RKO (cell line): ENCODE measurements around the gene LRIG2.
A peak's percentile ranks its signal among the peaks of the same experiment; 100 is the strongest.
"Not testable (repeated sequence)": the region's sequence is repeated elsewhere in the genome, so short reads cannot be mapped to it uniquely, and the experiment has no call there.

Experiments used
- DNase-seq: peaks from one replicate; pipeline ENCODE4 v3.0.0-alpha.2; 2016; ENCODE audit warnings: low spot score

LRIG2 gene

DNA sequence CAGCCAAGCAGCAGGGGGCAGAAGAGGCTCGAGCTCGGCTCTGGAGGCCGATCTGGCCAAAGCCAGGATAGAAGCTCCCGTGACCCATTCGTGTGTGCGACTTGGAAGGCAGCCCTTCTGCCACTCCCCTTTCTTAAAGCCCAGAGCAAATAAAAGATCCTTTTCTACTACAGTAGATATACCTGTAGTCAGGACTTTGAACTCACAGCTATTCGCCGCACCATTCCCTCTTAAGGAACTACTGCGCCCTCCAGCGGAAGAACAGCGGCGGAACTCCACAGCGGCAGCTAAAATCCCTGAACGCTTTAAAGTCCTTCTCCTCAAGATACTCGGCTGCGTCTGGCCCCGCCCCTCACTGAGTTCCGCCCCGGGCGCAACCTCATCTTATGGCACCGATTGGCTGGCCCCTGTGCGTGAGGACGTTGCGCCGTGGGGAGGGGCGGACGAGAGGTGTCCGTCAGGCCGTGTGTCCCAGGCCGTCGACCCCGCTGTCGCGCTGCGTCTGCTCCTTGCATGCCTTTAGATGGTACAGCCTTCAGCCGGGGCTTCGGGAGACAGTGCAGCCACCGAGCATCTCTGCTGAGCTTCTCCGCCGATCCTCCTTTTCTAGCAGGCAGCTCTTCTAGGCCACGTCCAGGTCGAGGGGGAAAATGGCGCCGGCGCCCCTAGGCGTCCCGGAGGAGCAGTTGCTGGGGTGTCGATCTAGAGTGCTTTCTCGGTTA lies at the start of gene LRIG2:
TSS of gene LRIG2 (plus strand) at position 442 of the 722 bp plus-strand sequence. CDS start at position 651, 209 bp downstream.
- DNase-seq, result peak; percentile 98

DNA sequence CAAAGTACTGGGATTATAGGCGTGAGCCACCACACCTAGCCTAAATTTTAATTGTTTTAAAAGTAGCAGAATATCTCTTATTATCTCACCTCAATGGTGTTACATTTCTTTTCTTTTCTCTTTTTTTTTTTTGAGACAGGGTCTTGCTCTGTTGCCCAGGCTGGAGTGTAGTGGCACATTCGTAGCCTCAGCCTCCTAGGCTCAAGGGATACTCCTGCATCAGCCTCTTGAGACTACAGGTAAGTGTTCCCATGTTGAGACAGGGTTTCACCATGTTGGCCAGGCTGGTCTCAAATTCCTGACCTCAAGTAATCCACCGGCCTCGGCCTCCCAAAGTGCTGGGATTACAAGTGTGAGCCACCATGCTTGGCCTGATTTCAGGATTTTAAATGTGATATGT lies 49.7 kb upstream of the LRIG2 start:
- not testable (repeated sequence) for DNase-seq

- no peak for DNase-seq
Measured at GRCh38 chr1:113027007-113027406, 46.0 kb upstream of the LRIG2 start.

DNA sequence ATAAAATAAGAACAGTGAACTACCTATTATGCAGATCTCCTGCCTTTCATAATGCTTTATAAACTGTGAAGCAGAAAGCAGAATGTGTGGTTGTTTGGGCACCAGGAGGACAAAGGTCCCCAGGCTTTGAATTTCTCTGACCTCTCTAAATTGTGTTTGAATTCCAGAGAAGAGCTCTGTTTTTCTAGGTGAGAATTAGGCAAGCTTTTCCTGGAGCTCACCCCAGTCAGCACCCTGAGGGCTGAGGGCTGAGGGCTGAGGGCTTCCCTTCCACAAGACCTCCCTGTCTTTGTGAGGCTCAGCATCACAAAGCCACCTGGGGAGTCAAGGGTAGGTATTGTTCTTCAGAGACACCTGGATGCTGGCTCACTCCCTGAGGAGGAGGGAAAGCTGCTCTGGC lies 45.5 kb upstream of the LRIG2 start:
- DNase-seq, result no peak

DNA sequence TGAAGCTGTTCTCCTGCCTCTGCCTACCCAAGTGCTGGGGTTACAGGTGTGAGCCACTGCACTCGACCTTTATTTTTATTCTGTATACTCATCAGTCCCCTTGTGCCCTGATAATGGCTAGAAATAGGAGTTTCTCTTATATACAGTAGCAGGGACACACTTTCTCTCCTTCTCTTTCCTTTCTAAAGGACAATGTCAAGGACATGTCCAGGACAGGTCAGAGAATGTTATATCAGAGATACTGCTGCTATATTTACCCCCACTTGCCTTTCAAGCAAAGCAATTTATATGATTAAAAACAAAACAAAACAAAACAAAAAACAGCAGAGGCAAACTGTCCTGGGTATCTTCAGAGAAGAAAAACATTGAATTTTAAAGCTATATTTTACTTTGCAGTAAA lies 43.2 kb upstream of the LRIG2 start:
- DNase-seq, result no peak

GRCh38 chr1:113031171-113031933 lies 41.6 kb upstream of the LRIG2 start:
- no peak for DNase-seq

DNA sequence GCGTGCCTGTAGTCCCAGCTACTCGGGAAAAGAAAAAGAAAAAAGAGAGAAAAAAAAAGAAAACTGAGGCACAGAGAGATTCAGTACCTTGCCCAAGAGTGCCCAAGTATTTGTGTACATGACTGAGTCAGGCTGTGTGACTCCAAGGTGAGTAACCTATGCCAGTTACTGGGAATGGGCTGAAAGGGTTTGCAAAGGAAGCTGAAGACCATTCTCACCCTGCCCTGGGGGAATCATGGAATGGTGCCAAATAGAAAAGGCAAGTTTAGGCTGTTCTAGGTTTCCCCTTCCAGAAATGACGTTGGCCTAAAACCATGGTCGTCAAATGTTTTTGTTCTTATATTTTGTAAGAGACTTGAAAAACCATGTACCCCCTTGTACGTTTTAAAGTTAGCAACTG lies 37.9 kb upstream of the LRIG2 start:
- DNase-seq, result peak; percentile 20

GRCh38 chr1:113036639-113037321 lies 36.2 kb upstream of the LRIG2 start:
- no peak for DNase-seq

GRCh38 chr1:113040041-113040440 lies 33.0 kb upstream of the LRIG2 start:
- DNase-seq, result no peak

DNA sequence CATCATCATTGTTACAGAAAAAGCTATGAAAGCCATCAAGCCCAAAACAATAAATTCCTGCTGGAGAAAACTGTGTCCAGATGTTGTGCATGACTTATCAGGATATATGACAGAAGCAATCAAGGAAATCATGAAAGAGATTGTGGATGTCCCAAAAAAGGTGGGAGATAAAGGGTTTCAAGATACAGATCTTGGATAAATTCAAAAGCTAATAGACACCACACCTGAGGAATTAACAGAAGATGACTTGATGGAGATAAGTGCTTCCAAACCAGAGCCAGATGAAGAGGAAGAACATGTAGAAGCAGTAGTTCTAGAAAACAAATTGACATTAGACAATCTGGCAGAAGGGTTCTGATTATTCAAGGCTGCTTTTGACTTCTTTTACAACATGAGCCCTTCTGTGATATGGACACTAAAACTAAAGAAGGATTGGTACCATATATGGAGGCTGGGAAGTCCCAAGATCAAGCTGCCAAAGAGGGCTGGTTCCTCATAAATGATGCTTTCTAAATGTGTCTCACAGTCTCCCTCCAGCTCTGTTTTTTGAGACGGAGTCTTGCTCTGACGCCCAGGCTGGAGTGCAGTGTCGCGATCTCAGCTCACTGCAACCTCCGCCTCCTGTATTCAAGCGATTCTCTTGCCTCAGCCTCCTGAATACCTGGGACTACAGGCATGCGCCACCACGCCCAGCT lies 32.1 kb upstream of the LRIG2 start:
- DNase-seq, result no peak

- DNase-seq, result no peak
Measured at GRCh38 chr1:113041569-113042284, 31.3 kb upstream of the LRIG2 start.

GRCh38 chr1:113042285-113043143 lies 30.5 kb upstream of the LRIG2 start:
- peak; percentile 81 for DNase-seq

DNA sequence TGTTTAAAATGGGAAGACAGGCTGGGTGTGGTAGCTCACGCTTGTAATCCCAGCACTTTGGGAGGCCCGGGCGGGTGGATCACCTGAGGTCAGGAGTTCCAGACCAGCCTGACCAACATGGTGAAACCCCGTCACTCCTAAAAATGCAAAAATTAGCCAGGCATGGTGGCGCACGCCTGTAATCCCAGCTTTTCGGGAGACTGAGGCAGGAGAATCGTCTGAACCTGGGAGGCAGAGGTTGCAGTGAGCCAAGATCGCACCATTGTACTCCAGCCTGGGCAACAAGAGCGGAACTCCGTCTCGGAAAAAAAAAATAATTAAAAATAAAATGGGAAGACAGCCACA lies 29.9 kb upstream of the LRIG2 start:
- not testable (repeated sequence) for DNase-seq

- DNase-seq, result no peak
Measured at GRCh38 chr1:113046569-113046968, 26.4 kb upstream of the LRIG2 start.

GRCh38 chr1:113048064-113048463 lies 24.9 kb upstream of the LRIG2 start:
- DNase-seq, result no peak

GRCh38 chr1:113053344-113054126 lies 19.5 kb upstream of the LRIG2 start:
- no peak for DNase-seq

GRCh38 chr1:113055570-113055969 lies 17.4 kb upstream of the LRIG2 start:
- DNase-seq, result no peak

DNA sequence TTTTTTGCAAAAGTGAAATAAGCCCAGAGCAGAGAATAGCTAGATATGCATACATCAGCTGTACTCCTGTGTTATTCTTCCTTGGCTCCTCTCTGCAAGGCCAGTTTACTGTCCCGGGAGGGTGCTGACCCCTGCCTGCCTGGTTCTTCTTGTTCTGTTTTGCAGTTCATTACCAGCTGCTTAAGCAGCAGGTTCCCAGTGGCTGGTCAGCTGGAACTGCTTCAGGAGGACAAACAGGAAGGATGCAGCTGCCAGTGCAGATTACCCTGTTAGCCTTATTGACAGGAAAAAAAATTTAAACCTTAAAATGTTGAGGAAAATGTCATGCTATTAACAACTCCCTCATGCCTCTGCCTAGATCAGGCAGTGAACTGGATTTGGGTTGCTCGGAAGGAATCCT lies 16.0 kb upstream of the LRIG2 start:
- no peak for DNase-seq

GRCh38 chr1:113058941-113059706 lies 13.9 kb upstream of the LRIG2 start:
- DNase-seq, result no peak
